HPDE6-E6E7 (cell line): ENCODE data around the gene CAPG.
"Not testable (repeated sequence)": the region's sequence is repeated elsewhere in the genome, so short reads cannot be mapped to it uniquely, and the experiment has no call there.

Experiments used
- DNase-seq: peaks from one replicate; pipeline ENCODE4 v3.0.0; 2011; ENCODE audit warnings: missing footprints; ENCODE audit errors: extremely low spot score

Gene CAPG

GRCh38 chr2:85362653-85363387 is 47.3 kb downstream of the CAPG start:
- DNase-seq: not testable (repeated sequence)

DNA sequence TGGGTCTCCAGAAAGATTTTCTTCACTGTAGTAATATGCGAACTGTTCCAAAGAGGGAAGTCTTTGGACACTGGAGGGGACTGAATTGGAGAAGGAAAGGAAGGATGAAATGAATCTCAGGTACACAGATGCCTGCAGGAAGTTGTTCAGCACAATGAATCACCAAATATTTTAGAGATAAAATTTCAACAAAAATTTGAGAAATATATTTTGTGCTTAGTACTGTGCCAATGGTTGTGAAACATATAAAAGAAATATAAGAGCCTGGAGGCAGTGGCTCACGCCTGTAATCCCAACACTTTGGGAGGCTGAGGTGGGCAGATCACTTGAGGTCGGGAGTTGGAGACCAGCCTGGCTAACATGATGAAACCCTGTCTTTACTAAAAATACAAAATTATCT is 52.4 kb downstream of the CAPG start:
- DNase-seq: no peak

DNA sequence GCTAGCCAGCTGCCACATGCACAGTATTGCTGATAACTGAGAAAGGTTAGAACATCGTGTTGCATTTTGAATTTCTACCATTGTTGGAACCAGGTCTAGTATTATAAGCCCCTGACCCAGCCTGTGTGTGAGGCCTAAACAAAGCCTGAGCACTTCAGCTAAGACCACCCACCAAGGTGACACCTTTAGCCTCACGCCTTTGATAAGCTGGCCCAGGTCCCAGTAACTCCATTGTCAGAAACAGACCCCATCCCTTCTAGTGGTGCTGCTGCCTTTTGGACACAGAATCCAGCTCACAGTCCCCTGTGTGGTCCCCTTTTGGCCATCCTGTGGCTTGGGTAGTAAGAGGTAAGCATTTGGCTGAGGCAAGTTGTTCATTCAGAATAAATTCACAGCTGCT is 54.0 kb downstream of the CAPG start:
- DNase-seq: no peak

GRCh38 chr2:85355521-85355920 is 54.6 kb downstream of the CAPG start:
- DNase-seq: no peak

GRCh38 chr2:85355073-85355410 is 55.1 kb downstream of the CAPG start:
- peak; percentile 19 for DNase-seq

DNA sequence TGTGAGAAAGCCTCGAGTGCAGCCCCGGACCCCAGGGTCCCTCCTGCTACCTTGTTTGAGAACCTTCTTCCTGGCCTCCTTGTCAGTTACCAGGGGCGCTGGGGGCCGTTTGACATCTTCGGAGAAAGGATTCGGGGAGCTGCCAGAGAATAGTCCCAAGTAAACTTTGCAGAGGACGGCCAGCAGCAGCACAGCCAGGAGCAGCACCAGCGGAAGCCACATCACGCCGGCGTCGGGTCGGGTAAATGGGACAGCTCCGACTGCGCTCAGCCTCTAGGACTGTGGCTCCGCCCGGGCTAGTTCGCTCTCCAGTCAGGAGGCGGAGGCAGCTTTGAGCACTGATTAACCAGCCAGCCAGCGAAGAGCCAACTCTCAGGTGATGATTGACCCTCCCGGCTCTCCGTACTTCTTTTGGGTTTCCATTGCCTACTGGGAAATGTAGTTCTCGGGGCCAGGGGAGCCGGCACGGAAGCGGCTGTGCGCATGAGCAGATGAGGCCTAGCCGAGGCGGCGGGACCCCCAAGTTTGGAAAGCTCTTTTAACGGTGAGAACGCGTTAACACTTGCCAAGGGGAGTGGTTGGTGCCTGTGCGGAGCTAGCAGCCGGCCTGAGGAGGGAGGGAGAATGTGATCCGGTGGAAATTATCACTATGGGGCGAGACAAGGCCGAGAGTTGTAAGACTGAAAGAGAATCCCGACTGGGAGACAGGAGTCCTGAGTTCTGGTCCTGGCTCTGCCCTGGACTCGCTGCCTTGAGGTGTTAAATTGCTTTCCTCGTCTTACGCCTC is 55.7 kb downstream of the CAPG start, which contains the start of the genes ELMOD3 and RETSAT:
ELMOD3 (plus strand) TSS at position 484 of the 787 bp plus-strand sequence. CDS start 2,430 bp downstream, outside the sequence.
RETSAT (minus strand) TSS at position 243 of the 787 bp plus-strand sequence; CDS start at position 222, 21 bp downstream.
- DNase-seq: peak; percentile 99

- DNase-seq: peak; percentile 54
Observed at GRCh38 chr2:85353876-85354285, 56.3 kb downstream of the CAPG start.

DNA sequence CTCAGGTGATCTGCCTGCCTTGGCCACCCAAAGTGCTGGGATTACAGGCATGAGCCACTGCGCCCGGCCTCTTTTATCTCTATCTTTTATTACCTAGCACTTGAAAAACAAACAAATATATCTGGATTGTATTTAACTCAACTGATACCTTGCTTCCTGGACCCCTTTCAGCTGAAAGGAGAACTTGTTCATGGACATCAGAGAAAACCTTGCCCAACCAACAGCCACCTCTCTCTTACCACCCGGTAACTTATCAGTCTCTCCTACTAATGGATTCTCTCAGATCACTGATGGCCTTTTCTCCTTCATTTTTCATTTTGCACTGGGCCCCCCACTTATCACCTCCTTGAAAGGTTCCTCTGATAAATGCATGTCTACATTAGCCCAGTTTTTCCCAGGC is 62.6 kb downstream of the CAPG start:
- no peak for DNase-seq
